MG63 (cell line): ENCODE data around the gene MYH10. TPM values are rescaled to one million over a fixed set of nuclear protein-coding genes. Genes with fewer than 3 reads are reported as not detected.
A peak's percentile ranks its signal among the peaks of the same experiment; 100 is the strongest.

Experiments used
- DNase-seq: peaks from one replicate; pipeline ENCODE4 v3.0.0-alpha.2; 2020
- H3K27me3 ChIP-seq: fragments of 250-450 bp; sonication (Bioruptor Pico); 2 replicates; pipeline ENCODE4 v1.5.1; 2020; ENCODE audit warnings: mild to moderate bottlenecking, moderate library complexity
- H3K36me3 ChIP-seq: fragments of 250-450 bp; sonication (Bioruptor Pico); 2 replicates; pipeline ENCODE4 v1.5.1; 2020; ENCODE audit warnings: mild to moderate bottlenecking, moderate library complexity
- H3K4me3 ChIP-seq: fragments of 250-450 bp; sonication (Bioruptor Pico); 2 replicates; pipeline ENCODE4 v1.5.1; 2020; ENCODE audit warnings: mild to moderate bottlenecking, moderate library complexity
- H3K9me3 ChIP-seq: fragments of 250-450 bp; sonication (Bioruptor Pico); 2 replicates; pipeline ENCODE4 v1.5.1; 2020; ENCODE audit warnings: mild to moderate bottlenecking, moderate library complexity
- total RNA-seq: library from RNA; depleted of rRNA; stranded (reverse); fragments of >200 nt; shearing (Covaris generic); gene quantifications from 2 replicates; pipeline ENCODE4 v1.2.3, GENCODE V29; 2014; ENCODE audit warnings: low replicate concordance; rRNA removed

Gene MYH10
- total RNA-seq, 1 experiment from 2014 or later: 24.3 TPM

GRCh38 chr17:8442310-8442709 lies 188.2 kb downstream of the MYH10 start:
- Histone ChIP-seq H3K4me3 (no peak overlapping the region), H3K9me3 (no peaks in the 10 kb centered on the region), H3K27me3 (no peaks in the 10 kb centered on the region), H3K36me3 (peaks cover 68% of the 10 kb centered on the region)
- DNase-seq: no peak

- no peak for DNase-seq
- no peaks in the 10 kb centered on the region for H3K9me3 ChIP-seq
- H3K4me3 ChIP-seq: no peak overlapping the region
- peaks cover 62% of the 10 kb centered on the region for H3K36me3 ChIP-seq
- no peaks in the 10 kb centered on the region for H3K27me3 ChIP-seq
These were observed 188.8 kb downstream of the MYH10 start for GRCh38 chr17:8441690-8442089.

GRCh38 chr17:8439681-8440080 lies 190.8 kb downstream of the MYH10 start:
- no peak overlapping the region for H3K4me3 ChIP-seq
- no peak for DNase-seq
- H3K9me3 ChIP-seq: no peaks in the 10 kb centered on the region
- H3K27me3 ChIP-seq: no peaks in the 10 kb centered on the region
- peaks cover 45% of the 10 kb centered on the region for H3K36me3 ChIP-seq

- no peak for DNase-seq
- H3K4me3 ChIP-seq: no peak overlapping the region
- peaks cover 34% of the 10 kb centered on the region for H3K36me3 ChIP-seq
- H3K9me3 ChIP-seq: no peaks in the 10 kb centered on the region
- H3K27me3 ChIP-seq: no peaks in the 10 kb centered on the region
These were observed 192.1 kb downstream of the MYH10 start for GRCh38 chr17:8438441-8438840.

- no peaks in the 10 kb centered on the region for H3K27me3 ChIP-seq
- no peak for DNase-seq
These were observed 193.7 kb downstream of the MYH10 start for GRCh38 chr17:8436844-8437171.

GRCh38 chr17:8436169-8436843 lies 194.2 kb downstream of the MYH10 start:
- no peaks in the 10 kb centered on the region for H3K27me3 ChIP-seq
- peaks cover 25% of the 10 kb centered on the region for H3K36me3 ChIP-seq
- H3K4me3 ChIP-seq: peak overlapping the region; percentile 91
- H3K9me3 ChIP-seq: no peaks in the 10 kb centered on the region
- peak; percentile 69 for DNase-seq

More at GRCh38 chr17:8436844-8437171, 193.7 kb downstream of the MYH10 start:
- Histone ChIP-seq H3K36me3 (peaks cover 28% of the 10 kb centered on the region), H3K4me3 (peak overlapping the region; percentile 91), H3K9me3 (no peaks in the 10 kb centered on the region)

- DNase-seq: peak; percentile 100
- H3K4me3 ChIP-seq: peak within 1 kb of the TSS; percentile 91
- H3K27me3 ChIP-seq: no peaks in the 10 kb centered on the region
These were observed 195.0 kb downstream of the MYH10 start, which contains the start of gene NDEL1 for GRCh38 chr17:8435245-8436168. Gene NDEL1, plus strand, starts transcription at chr17:8435884. Its CDS starts 8,388 bp downstream, at chr17:8444272.

GRCh38 chr17:8430966-8431365 lies 199.6 kb downstream of the MYH10 start:
- Histone ChIP-seq H3K36me3 (no peaks in the 10 kb centered on the region), H3K9me3 (no peaks in the 10 kb centered on the region), H3K27me3 (no peaks in the 10 kb centered on the region), H3K4me3 (no peak overlapping the region)
- DNase-seq: peak; percentile 98

More at GRCh38 chr17:8435245-8436168, 195.0 kb downstream of the MYH10 start, which contains the start of gene NDEL1:
- Histone ChIP-seq H3K36me3 (peaks cover 19% of the 10 kb centered on the region), H3K9me3 (no peaks in the 10 kb centered on the region)

GRCh38 chr17:8426802-8427201 lies 203.7 kb downstream of the MYH10 start:
- DNase-seq: no peak
- no peak overlapping the region for H3K4me3 ChIP-seq
- H3K27me3 ChIP-seq: no peaks in the 10 kb centered on the region
- H3K9me3 ChIP-seq: no peaks in the 10 kb centered on the region
- H3K36me3 ChIP-seq: no peaks in the 10 kb centered on the region

GRCh38 chr17:8426094-8426720 lies 204.3 kb downstream of the MYH10 start:
- Histone ChIP-seq H3K36me3 (no peaks in the 10 kb centered on the region), H3K4me3 (no peak overlapping the region), H3K9me3 (no peaks in the 10 kb centered on the region), H3K27me3 (no peaks in the 10 kb centered on the region)
- no peak for DNase-seq

Other genes with a start within 250 kb of the MYH10 start
- 5,040 and 8,050 TPM in 2 replicates for gene RPL26, start 247.5 kb downstream of the MYH10 start, total RNA-seq
- not detected in 2 replicates for gene RNF222, start 232.9 kb downstream of the MYH10 start, total RNA-seq
- 41.8 and 125 TPM in 2 replicates for gene NDEL1, start 194.8 kb downstream of the MYH10 start, total RNA-seq
- not detected in 2 replicates for gene CCDC42, start 114.1 kb upstream of the MYH10 start, total RNA-seq
- not detected in 2 replicates for gene SPDYE4, start 127.8 kb upstream of the MYH10 start, total RNA-seq
- gene MFSD6L, start 168.6 kb upstream of the MYH10 start, total RNA-seq: not detected in 2 replicates
- gene PIK3R6, start 236.9 kb upstream of the MYH10 start, total RNA-seq: not detected in 2 replicates